Left cardiac atrium (tissue), 4 donors: ENCODE measurements around the gene CATSPER4. TPM values are rescaled to one million over a fixed set of nuclear protein-coding genes. Genes with fewer than 3 reads are reported as not detected.
A peak's percentile ranks its signal among the peaks of the same experiment; 100 is the strongest.

Experiments
- ATAC-seq, 2 donors: fragments of 200-7000 bp; cut with Tn5 transposase; one replicate each; pipeline ENCODE4 v1.9.1; 2020; ENCODE audit warnings: mild to moderate bottlenecking in 2 of 2, moderate library complexity in 2 of 2
- DNase-seq: peaks from one replicate; pipeline ENCODE4 v3.0.0-alpha.2; 2020
- intact Hi-C, 2 donors: fragments of 100-400 bp; cut with DNase I; formaldehyde crosslinking; loops; one replicate each; pipeline versions ENCODE4 v1.14.1 to v1.15.1; 2022 to 2023
- total RNA-seq, 2 donors: library from RNA; stranded (reverse); fragmentation: NEBNext Ultra II Directional; extraction: Animal tissue kit (Norgen Biotek cat#: 25700); gene quantifications; one replicate each; pipeline ENCODE4 v1.2.1, GENCODE V29; 2021
- donor health status: DM: no; HTN: yes; CAD: no.
- donor health status: DM: no; HTN: yes; CAD: no; lungs with severe emphysema.
- donor health status: DM: yes; HTN: yes; CAD: no.
- donor health status: Dilated cardiomyopathy.

The CATSPER4 gene
- total RNA-seq, 2 donors from 2014 or later, result not detected

- intact Hi-C loops, result no loop called here
These were observed 8.1 kb upstream of the CATSPER4 start for GRCh38 chr1:26182383-26182696.

GRCh38 chr1:26184086-26184485 is 6.3 kb upstream of the CATSPER4 start:
- DNase-seq, result no peak
- ATAC-seq, result no peak
- intact Hi-C loops, result no loop called here

More at GRCh38 chr1:26182383-26182696, 8.1 kb upstream of the CATSPER4 start:
- DNase-seq (no peak), ATAC-seq (no peak)

GRCh38 chr1:26184883-26185282 is 5.5 kb upstream of the CATSPER4 start:
- ATAC-seq (no peak), DNase-seq (no peak)
- intact Hi-C loops, result no loop called here

- intact Hi-C loops, result no loop called here
- no peak for DNase-seq
- no peak for ATAC-seq
These were observed 2.5 kb upstream of the CATSPER4 start for GRCh38 chr1:26187882-26188281.

GRCh38 chr1:26188477-26188876 is 1.9 kb upstream of the CATSPER4 start:
- intact Hi-C loops, result no loop called here
- DNase-seq (no peak), ATAC-seq (no peak)

GRCh38 chr1:26189331-26189730 is 1.1 kb upstream of the CATSPER4 start:
- ATAC-seq, result no peak

GRCh38 chr1:26189751-26190275 is 589 bp upstream of the CATSPER4 start:
- intact Hi-C loops, result no loop called here
- no peak for ATAC-seq
- no peak for DNase-seq

More at GRCh38 chr1:26189331-26189730, 1.1 kb upstream of the CATSPER4 start:
- intact Hi-C loops, result no loop called here
- no peak for DNase-seq

- intact Hi-C loops, result no loop called here
- ATAC-seq (no peak), DNase-seq (no peak)
These were observed 1.3 kb downstream of the CATSPER4 start for GRCh38 chr1:26191739-26192138.

GRCh38 chr1:26195805-26196204 is 5.4 kb downstream of the CATSPER4 start:
- no peak for DNase-seq
- ATAC-seq, result no peak
- intact Hi-C loops, result no loop called here

- DNase-seq, result no peak
These were observed 6.9 kb downstream of the CATSPER4 start for GRCh38 chr1:26197301-26197700.

GRCh38 chr1:26197813-26198212 is 7.4 kb downstream of the CATSPER4 start:
- intact Hi-C loops, result no loop called here
- no peak for ATAC-seq

More at GRCh38 chr1:26197301-26197700, 6.9 kb downstream of the CATSPER4 start:
- intact Hi-C loops, result no loop called here
- ATAC-seq, result no peak

GRCh38 chr1:26200413-26200812 is 10.0 kb downstream of the CATSPER4 start:
- intact Hi-C loops, result no loop called here
- ATAC-seq (no peak), DNase-seq (no peak)

More at GRCh38 chr1:26197813-26198212, 7.4 kb downstream of the CATSPER4 start:
- DNase-seq, result no peak

GRCh38 chr1:26203642-26204318 is 13.4 kb downstream of the CATSPER4 start:
- intact Hi-C loops, result no loop called here
- ATAC-seq, result no peak
- no peak for DNase-seq

- DNase-seq (no peak), ATAC-seq (peak; percentile 53 to 76)
These were observed 19.9 kb downstream of the CATSPER4 start for GRCh38 chr1:26210147-26210870.

GRCh38 chr1:26212726-26213125 is 22.3 kb downstream of the CATSPER4 start:
- ATAC-seq, result no peak
- intact Hi-C loops, result no loop called here

More at GRCh38 chr1:26210147-26210870, 19.9 kb downstream of the CATSPER4 start:
- intact Hi-C loops, result no loop called here

GRCh38 chr1:26213335-26213905 is 23.0 kb downstream of the CATSPER4 start:
- no peak for DNase-seq
- ATAC-seq, result no peak
- intact Hi-C loops, result no loop called here

More at GRCh38 chr1:26212726-26213125, 22.3 kb downstream of the CATSPER4 start:
- DNase-seq, result no peak

GRCh38 chr1:26215246-26215645 is 24.8 kb downstream of the CATSPER4 start:
- no peak for DNase-seq

GRCh38 chr1:26218906-26219494 is 28.6 kb downstream of the CATSPER4 start:
- DNase-seq (no peak), ATAC-seq (peak; percentile 70 to 84)
- intact Hi-C loops, result no loop called here

More at GRCh38 chr1:26215246-26215645, 24.8 kb downstream of the CATSPER4 start:
- ATAC-seq, result no peak
- intact Hi-C loops, result no loop called here

GRCh38 chr1:26220199-26220912 is 30.0 kb downstream of the CATSPER4 start:
- ATAC-seq, result no peak
- DNase-seq, result no peak
- intact Hi-C loops, result no loop called here
